ENCODE measurements around the gene PREX1.

The PREX1 gene

GRCh38 chr20:48583171-48583570 lies 244.6 kb downstream of the PREX1 start:
- DNase-seq (ENCODE audit: low read depth in 2 of 2), result no peak

GRCh38 chr20:48582673-48582985 lies 245.2 kb downstream of the PREX1 start:
- DNase-seq (ENCODE audit: low read depth in 2 of 2), result no peak

GRCh38 chr20:48581167-48581566 lies 246.6 kb downstream of the PREX1 start:
- DNase-seq (ENCODE audit: low read depth in 2 of 2), result no peak

- no peak for DNase-seq (ENCODE audit: low read depth in 2 of 2)
Observed at GRCh38 chr20:48578397-48579098, 249.3 kb downstream of the PREX1 start.

DNA sequence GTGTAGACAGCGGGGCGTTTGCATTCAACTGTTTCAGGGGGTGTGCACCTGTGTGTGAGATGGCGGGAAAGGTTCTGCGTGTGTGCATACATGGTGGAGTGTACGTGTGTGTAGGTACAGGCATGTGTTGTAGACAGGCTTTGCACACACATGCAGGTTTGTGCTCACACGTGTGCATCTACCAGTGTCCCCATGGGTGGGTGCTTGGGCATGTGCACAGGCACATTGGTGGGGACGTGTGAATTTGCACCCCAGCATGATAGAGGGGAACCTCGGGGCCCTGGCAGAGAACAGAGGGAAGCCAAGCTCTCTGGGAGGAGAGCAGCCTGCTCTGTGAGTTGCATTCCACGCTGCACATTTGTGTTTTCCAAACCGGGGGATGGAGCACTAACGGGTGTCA lies 250.2 kb downstream of the PREX1 start:
- DNase-seq (ENCODE audit: low read depth in 2 of 2), result no peak

DNA sequence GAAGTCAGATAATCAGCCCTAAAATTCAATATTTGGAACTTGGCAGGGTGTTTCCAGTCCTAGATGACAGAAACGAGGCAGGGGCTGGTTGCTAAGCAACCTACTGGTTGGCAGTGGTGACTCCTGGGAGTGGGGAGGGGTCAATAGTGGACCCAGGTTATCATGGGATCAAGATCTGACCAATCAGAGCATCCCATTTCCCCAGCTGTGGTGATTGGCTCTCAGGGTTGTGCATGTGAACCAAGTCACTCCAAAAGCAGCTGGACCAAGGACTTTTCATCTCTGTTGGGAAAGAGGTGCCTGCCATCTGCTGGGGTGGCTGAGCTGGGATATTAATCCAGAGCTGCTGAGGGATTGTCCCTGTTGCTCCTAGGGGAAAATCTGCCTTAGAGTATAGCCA lies 253.4 kb downstream of the PREX1 start:
- no peak for DNase-seq (ENCODE audit: low read depth in 2 of 2)

All from stimulated activated CD4-positive, alpha-beta T cell treated with anti-CD3 and anti-CD28 coated beads, Interleukin-15, amount 100 ng/mL, for 48 hours (primary cell).